Breast epithelium (tissue), 3 donors: ENCODE measurements around the gene ATP6V1F.

Experiments used
- CTCF ChIP-seq, 3 donors: fragments of 450-650 bp; IDR thresholded peaks; one replicate each; pipeline ENCODE4 v1.5.1; 2016 to 2017; ENCODE audit warnings: antibody characterized with exemption in 3 of 3, mild to moderate bottlenecking in 3 of 3, moderate library complexity in 3 of 3
- POLR2A ChIP-seq: fragments of 450-650 bp; IDR thresholded peaks from one replicate; pipeline ENCODE4 v1.6.1; 2016; ENCODE audit warnings: antibody characterized with exemption, mild to moderate bottlenecking, moderate library complexity
- POLR2AphosphoS5 ChIP-seq, 3 donors: sonication (generic); formaldehyde crosslinking; IDR thresholded peaks; one replicate each; pipeline ENCODE4 v1.6.1; 2017; ENCODE audit warnings: antibody characterized with exemption in 3 of 3

GRCh38 chr7:128832880-128833147 is 29.8 kb upstream of the ATP6V1F start:
- TF ChIP-seq CTCF (IDR thresholded peaks at IDR 0.05) (no peak), POLR2A (no peak), POLR2AphosphoS5 (IDR thresholded peaks at IDR 0.05) (no peak)
